Stimulated activated effector memory CD8-positive, alpha-beta T cell treated with anti-CD3 and anti-CD28 coated beads, Interleukin-12 subunit alpha, Interleukin-12 subunit beta, amount 100 ng/mL, for 72 hours (primary cell): ENCODE measurements around the gene MUC5AC.

Experiments used
- ATAC-seq: fragments of 150-1000 bp; cut with Tn5 transposase; 2 replicates; pipeline ENCODE4 v1.10.0; 2021
- DNase-seq, 2 donors: peaks; one replicate each; pipeline ENCODE4 v3.0.0; 2021 to 2022; ENCODE audit warnings: low spot score in 2 of 2
- H3K27ac Mint-ChIP-seq: one replicate; pipeline ENCODE4 v1.8.0; 2022; ENCODE audit warnings: mild to moderate bottlenecking, mixed read lengths
- H3K36me3 Mint-ChIP-seq: one replicate; pipeline ENCODE4 v1.8.0; 2022; ENCODE audit warnings: mild to moderate bottlenecking, mixed read lengths
- H3K4me1 Mint-ChIP-seq: one replicate; pipeline ENCODE4 v1.8.0; 2022; ENCODE audit warnings: mixed read lengths
- H3K4me3 Mint-ChIP-seq: one replicate; pipeline ENCODE4 v1.8.0; 2022; ENCODE audit warnings: mild to moderate bottlenecking, mixed read lengths
- H3K9me3 Mint-ChIP-seq: one replicate; pipeline ENCODE4 v1.8.0; 2022; ENCODE audit warnings: mixed read lengths

The MUC5AC gene

GRCh38 chr11:1223346-1224110, 65.8 kb downstream of the MUC5AC start:
- H3K4me3 Mint-ChIP-seq: no peak overlapping the region
- no peak for DNase-seq
- H3K4me1 Mint-ChIP-seq: peaks cover 5% of the 10 kb centered on the region
- no peak overlapping the region for H3K27ac Mint-ChIP-seq
- H3K36me3 Mint-ChIP-seq: no peaks in the 10 kb centered on the region
- no peak for ATAC-seq
- no peaks in the 10 kb centered on the region for H3K9me3 Mint-ChIP-seq

GRCh38 chr11:1224111-1224490, 66.3 kb downstream of the MUC5AC start:
- H3K4me3 Mint-ChIP-seq: no peak overlapping the region
- DNase-seq (no peak), ATAC-seq (no peak)
- no peaks in the 10 kb centered on the region for H3K9me3 Mint-ChIP-seq
- H3K27ac Mint-ChIP-seq: no peak overlapping the region
- peaks cover 5% of the 10 kb centered on the region for H3K4me1 Mint-ChIP-seq
- H3K36me3 Mint-ChIP-seq: no peaks in the 10 kb centered on the region

DNA sequence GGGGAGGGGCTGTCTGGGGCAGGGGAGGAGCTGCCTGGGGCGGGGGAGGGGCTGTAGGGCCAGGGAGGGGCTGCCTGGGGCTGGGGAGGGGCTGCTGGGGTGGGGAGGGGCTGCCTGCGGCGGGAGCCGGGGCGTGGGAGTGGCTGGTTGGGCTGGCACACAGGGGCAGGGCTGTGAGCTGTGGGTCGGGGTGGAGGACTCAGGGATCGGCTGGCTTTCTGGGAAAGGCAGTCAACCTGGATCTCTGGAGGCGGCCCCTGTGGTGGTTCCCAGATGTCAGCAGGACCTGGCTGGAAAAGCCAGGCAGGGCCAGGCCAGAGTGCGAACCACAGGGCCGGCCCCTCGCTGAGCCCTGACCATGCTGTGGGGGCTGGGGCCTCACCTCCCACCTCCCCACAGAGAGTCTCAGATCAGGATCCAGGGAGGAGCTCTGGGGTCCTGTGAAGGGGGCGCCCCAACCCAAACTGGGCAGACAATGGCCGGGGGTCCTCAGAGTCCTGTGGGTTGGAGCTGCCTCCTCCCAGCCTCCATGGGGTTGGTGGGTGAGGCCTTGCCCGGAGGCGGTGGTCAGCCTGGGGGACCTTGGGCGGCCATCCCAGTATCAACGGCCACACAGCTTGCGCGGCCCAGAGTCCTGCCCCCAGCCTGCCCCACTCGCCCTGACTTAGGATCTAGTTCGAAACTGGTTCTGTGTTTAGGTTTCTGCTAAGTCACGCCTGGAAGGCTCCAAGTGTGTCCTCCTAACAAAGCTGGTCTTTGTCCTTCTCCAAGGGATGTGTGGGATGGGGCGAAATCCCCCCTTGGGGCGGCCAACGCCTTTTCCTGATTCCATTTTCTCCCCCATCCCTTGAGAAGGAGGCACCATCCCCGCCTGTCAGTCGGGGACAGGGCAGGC, 67.0 kb downstream of the MUC5AC start:
- peaks cover 5% of the 10 kb centered on the region for H3K4me1 Mint-ChIP-seq
- H3K4me3 Mint-ChIP-seq: no peak overlapping the region
- H3K27ac Mint-ChIP-seq: no peak overlapping the region
- no peaks in the 10 kb centered on the region for H3K36me3 Mint-ChIP-seq
- DNase-seq: no peak
- H3K9me3 Mint-ChIP-seq: no peaks in the 10 kb centered on the region
- no peak for ATAC-seq

- DNase-seq (no peak), ATAC-seq (no peak)
- Mint-ChIP-seq H3K9me3 (no peaks in the 10 kb centered on the region), H3K4me1 (peaks cover 5% of the 10 kb centered on the region), H3K4me3 (no peak overlapping the region), H3K27ac (no peak overlapping the region), H3K36me3 (no peaks in the 10 kb centered on the region)
Measured at GRCh38 chr11:1225386-1226225, 67.9 kb downstream of the MUC5AC start.

GRCh38 chr11:1226226-1226985, 68.7 kb downstream of the MUC5AC start:
- ATAC-seq: no peak
- DNase-seq: no peak
- Mint-ChIP-seq H3K36me3 (no peaks in the 10 kb centered on the region), H3K4me1 (peaks cover 1% of the 10 kb centered on the region), H3K4me3 (no peak overlapping the region), H3K27ac (no peak overlapping the region), H3K9me3 (no peaks in the 10 kb centered on the region)

DNA sequence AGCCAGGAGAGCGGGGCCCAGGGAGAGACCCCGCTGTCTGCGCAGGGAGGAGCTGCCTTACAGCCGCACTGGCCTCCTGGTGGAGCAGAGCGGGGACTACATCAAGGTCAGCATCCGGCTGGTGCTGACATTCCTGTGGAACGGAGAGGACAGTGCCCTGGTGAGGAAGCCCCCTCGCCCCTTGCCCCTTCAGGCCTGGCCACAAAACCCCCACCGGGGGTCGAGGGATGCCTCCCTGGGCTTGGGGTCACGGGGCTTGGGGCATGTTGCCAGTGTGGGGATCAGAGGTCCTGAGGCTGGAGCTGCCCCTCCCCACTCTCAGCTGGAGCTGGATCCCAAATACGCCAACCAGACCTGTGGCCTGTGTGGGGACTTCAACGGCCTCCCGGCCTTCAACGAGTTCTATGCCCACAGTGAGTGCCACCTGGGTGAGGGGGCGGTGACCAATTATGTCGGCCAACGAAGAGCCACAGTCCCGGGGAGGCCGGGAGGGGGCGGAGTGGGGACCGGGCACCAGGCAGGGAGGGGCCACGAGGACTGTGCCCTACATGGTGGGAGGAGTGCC, 69.3 kb downstream of the MUC5AC start:
- Mint-ChIP-seq H3K4me3 (no peak overlapping the region), H3K9me3 (no peaks in the 10 kb centered on the region), H3K36me3 (no peaks in the 10 kb centered on the region), H3K4me1 (no peaks in the 10 kb centered on the region), H3K27ac (no peak overlapping the region)
- DNase-seq (no peak), ATAC-seq (no peak)

GRCh38 chr11:1227551-1228100, 69.9 kb downstream of the MUC5AC start:
- ATAC-seq (no peak), DNase-seq (no peak)
- Mint-ChIP-seq H3K9me3 (no peaks in the 10 kb centered on the region), H3K4me1 (no peaks in the 10 kb centered on the region), H3K27ac (no peak overlapping the region), H3K4me3 (no peak overlapping the region), H3K36me3 (no peaks in the 10 kb centered on the region)

DNA sequence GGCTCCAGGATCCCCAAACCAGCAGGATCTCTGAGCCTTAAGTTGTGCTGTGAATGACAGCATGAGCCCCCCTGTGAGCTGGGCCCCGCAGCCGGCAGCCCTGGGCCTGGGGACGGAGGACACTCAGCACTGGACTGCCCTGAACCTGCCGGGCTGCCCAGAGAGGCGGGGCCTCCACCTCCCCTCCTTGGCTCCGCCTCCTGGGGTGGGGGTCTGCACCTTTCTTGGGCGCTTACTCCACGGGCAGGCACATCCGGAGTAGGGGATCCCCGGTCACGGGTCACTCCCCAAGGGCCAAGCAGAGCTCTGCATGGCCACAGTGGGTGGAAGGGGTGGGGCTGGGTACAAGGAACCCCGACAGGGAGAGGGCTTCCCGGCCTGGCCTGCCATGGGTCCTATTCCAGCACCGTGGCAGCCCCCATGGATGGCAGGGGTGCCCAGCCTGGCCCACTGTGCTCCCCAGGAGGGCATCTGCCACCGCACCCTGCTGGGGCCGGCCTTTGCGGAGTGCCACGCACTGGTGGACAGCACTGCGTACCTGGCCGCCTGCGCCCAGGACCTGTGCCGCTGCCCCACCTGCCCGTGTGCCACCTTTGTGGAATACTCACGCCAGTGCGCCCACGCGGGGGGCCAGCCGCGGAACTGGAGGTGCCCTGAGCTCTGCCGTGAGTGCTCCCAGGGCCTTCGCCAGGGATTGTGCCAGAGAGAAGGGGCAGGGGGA, 70.5 kb downstream of the MUC5AC start:
- DNase-seq (no peak), ATAC-seq (no peak)
- H3K27ac Mint-ChIP-seq: no peak overlapping the region
- H3K4me1 Mint-ChIP-seq: no peaks in the 10 kb centered on the region
- H3K36me3 Mint-ChIP-seq: no peaks in the 10 kb centered on the region
- no peaks in the 10 kb centered on the region for H3K9me3 Mint-ChIP-seq
- H3K4me3 Mint-ChIP-seq: no peak overlapping the region

DNA sequence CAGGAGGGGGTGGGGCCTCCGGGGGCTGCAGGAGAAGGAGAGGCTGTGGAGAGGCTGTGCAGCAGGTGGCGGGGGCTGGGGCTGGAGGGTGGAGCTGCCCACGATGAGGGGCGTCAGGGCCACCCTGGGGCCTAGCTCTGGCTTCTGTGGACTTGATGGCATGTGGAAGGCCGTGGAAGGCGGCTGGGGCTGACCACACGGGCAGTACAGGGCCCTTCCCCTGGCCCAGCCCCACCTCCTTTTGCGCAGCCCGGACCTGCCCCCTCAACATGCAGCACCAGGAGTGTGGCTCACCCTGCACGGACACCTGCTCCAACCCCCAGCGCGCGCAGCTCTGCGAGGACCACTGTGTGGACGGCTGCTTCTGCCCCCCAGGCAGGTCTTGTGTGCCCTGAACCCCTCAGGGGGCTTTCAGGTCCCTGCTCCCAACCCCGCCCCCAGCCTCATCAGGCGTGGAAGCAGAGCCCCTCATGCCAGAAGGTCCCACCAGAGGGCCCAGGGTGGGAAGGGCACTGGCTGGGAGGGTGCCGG, 71.2 kb downstream of the MUC5AC start:
- H3K4me1 Mint-ChIP-seq: no peaks in the 10 kb centered on the region
- ATAC-seq (no peak), DNase-seq (no peak)
- no peak overlapping the region for H3K4me3 Mint-ChIP-seq
- H3K36me3 Mint-ChIP-seq: no peaks in the 10 kb centered on the region
- no peak overlapping the region for H3K27ac Mint-ChIP-seq
- H3K9me3 Mint-ChIP-seq: no peaks in the 10 kb centered on the region

GRCh38 chr11:1229471-1230120, 71.8 kb downstream of the MUC5AC start:
- DNase-seq (no peak), ATAC-seq (no peak)
- H3K4me1 Mint-ChIP-seq: no peaks in the 10 kb centered on the region
- no peak overlapping the region for H3K4me3 Mint-ChIP-seq
- H3K36me3 Mint-ChIP-seq: no peaks in the 10 kb centered on the region
- H3K9me3 Mint-ChIP-seq: no peaks in the 10 kb centered on the region
- no peak overlapping the region for H3K27ac Mint-ChIP-seq

DNA sequence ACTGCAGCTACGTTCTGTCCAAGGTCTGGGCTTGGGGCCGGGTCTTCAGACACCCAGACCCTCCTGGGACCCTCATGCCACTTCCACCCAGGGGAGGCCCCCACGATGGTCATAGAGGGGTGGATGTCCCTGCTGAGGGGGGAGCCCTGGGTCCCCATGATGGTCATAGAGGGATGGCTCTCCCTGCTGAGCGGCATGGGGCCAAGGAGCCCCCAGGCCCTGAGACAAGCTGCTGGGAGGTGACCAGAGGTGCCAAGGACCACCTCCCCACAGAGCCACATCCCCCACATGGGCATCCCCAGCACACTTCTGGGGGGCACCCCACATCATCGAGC, 72.3 kb downstream of the MUC5AC start:
- no peak overlapping the region for H3K27ac Mint-ChIP-seq
- ATAC-seq (no peak), DNase-seq (no peak)
- H3K36me3 Mint-ChIP-seq: no peaks in the 10 kb centered on the region
- no peaks in the 10 kb centered on the region for H3K9me3 Mint-ChIP-seq
- H3K4me3 Mint-ChIP-seq: no peak overlapping the region
- H3K4me1 Mint-ChIP-seq: no peaks in the 10 kb centered on the region

DNA sequence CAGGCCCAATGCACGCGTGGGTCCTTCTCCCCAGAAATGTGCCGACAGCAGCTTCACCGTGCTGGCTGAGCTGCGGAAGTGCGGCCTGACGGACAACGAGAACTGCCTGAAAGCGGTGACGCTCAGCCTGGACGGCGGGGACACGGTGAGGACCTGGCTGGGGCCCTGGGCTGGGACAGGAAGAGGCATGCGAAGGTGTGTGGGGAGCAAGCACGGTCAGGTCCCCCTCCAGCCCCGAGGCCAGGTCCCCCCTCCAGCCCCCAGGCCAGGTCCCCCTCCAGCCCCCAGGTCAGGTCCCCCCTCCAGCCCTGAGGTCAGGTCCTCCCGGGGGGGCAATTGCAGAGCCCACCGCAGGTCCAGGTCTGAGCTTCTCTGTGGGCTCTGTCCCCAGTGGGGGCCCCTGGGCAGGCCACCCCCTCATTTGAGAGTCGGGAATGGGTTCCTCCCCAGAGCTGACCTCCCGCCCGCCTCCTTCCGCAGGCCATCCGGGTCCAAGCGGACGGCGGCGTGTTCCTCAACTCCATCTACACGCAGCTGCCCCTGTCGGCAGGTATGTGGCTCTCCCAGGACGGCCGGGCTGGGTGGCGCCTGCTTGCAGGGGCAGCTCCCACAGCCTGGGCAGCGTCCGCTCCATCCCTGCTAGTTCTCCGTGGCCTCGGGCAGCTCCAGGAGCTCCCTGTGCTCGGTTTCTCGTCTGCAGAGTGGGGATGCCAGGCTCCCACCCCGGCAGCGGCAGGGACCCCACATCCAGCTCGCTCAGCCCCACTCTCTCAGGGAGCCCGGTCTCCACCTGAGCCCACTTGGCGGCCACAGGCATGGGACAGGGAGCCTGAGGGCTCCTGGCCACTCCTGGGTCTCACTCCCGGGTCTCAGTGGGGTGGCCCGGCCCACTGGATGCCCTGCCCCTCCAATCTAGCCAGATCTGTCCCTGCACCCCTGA, 73.0 kb downstream of the MUC5AC start:
- Mint-ChIP-seq H3K27ac (no peak overlapping the region), H3K36me3 (no peaks in the 10 kb centered on the region)
- DNase-seq: no peak

More for the DNA sequence above, 73.0 kb downstream of the MUC5AC start:
- no peak for ATAC-seq
- no peak overlapping the region for H3K4me3 Mint-ChIP-seq
- H3K4me1 Mint-ChIP-seq: no peaks in the 10 kb centered on the region
- H3K9me3 Mint-ChIP-seq: no peaks in the 10 kb centered on the region
